ENCODE data around the gene MAGEB4.

DNA sequence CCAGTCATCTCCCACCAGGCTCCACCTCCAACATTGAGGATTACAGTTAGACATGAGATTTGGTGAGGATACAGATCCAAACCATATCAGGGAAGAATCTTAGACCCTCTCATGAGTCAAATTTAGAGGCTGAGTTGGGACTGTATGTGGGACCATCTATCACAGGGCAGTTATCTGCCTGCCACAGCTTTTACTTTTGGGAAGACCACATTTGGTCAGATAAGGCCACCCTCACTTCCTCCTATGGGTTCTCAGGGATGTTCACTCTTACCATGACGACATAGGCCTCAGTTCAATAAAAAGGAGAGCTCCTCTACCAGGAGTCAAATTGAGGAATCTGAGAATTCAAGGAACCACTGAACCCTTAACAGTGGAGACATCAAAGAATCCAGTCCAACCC is 24.3 kb upstream of the MAGEB4 start:
- no peak for TF ChIP-seq CTCF (IDR thresholded peaks at IDR 0.05; ENCODE audit: low read length)
- TF ChIP-seq EZH2 (IDR thresholded peaks at IDR 0.05; ENCODE audit: borderline replicate concordance, low read length), result no peak
